ENCODE measurements around the gene GPATCH8.
"Not testable (repeated sequence)": the region's sequence is repeated elsewhere in the genome, so short reads cannot be mapped to it uniquely, and the experiment has no call there.

Gene GPATCH8

GRCh38 chr17:44527102-44527501 lies 23.9 kb upstream of the GPATCH8 start:
- in situ Hi-C loops (cut with MboI; ENCODE audit: low sequenced_read_pairs, unreplicated experiment), result no loop called here
- TF ChIP-seq CTCF (IDR thresholded peaks at IDR 0.05; ENCODE audit: borderline replicate concordance, control extremely low read depth, extremely low read depth, insufficient read depth, missing control alignments), result no peak
- no peak for DNase-seq (ENCODE audit: low spot score)

- no peak for DNase-seq (ENCODE audit: low spot score)
- in situ Hi-C loops (cut with MboI; ENCODE audit: low sequenced_read_pairs, unreplicated experiment), result loop anchor here (25.0 kb wide), 1 partner anchor 311 kb away; the partner anchor contains the start of gene UBTF
Observed at GRCh38 chr17:44523672-44523972, 20.4 kb upstream of the GPATCH8 start.

GRCh38 chr17:44522883-44523671 lies 19.9 kb upstream of the GPATCH8 start:
- peak; percentile 80 for TF ChIP-seq CTCF (IDR thresholded peaks at IDR 0.05; ENCODE audit: borderline replicate concordance, control extremely low read depth, extremely low read depth, insufficient read depth, missing control alignments)
- peak; percentile 80 for DNase-seq (ENCODE audit: low spot score)
- in situ Hi-C loops (cut with MboI; ENCODE audit: low sequenced_read_pairs, unreplicated experiment), result loop anchor here (25.0 kb wide), 1 partner anchor 311 kb away; the partner anchor contains the start of gene UBTF

More at GRCh38 chr17:44523672-44523972, 20.4 kb upstream of the GPATCH8 start:
- TF ChIP-seq CTCF (IDR thresholded peaks at IDR 0.05; ENCODE audit: borderline replicate concordance, control extremely low read depth, extremely low read depth, insufficient read depth, missing control alignments), result no peak

- in situ Hi-C loops (cut with MboI; ENCODE audit: low sequenced_read_pairs, unreplicated experiment), result loop anchor here (25.0 kb wide), 1 partner anchor 306 kb away; the partner anchor contains the start of gene UBTF
- TF ChIP-seq CTCF (IDR thresholded peaks at IDR 0.05; ENCODE audit: borderline replicate concordance, control extremely low read depth, extremely low read depth, insufficient read depth, missing control alignments), result no peak
- DNase-seq (ENCODE audit: low spot score), result no peak
Observed at GRCh38 chr17:44518032-44518431, 14.8 kb upstream of the GPATCH8 start.

GRCh38 chr17:44511241-44512134 lies 8.3 kb upstream of the GPATCH8 start:
- in situ Hi-C loops (cut with MboI; ENCODE audit: low sequenced_read_pairs, unreplicated experiment), result loop anchor here (25.0 kb wide), 1 partner anchor 299 kb away; the partner anchor contains the start of gene UBTF
- DNase-seq (ENCODE audit: low spot score), result not testable (repeated sequence)

GRCh38 chr17:44506939-44507604 lies 3.9 kb upstream of the GPATCH8 start:
- DNase-seq (ENCODE audit: low spot score), result not testable (repeated sequence)
- in situ Hi-C loops (cut with MboI; ENCODE audit: low sequenced_read_pairs, unreplicated experiment), result loop anchor here (10.0 to 25.0 kb wide), 2 partner anchors 102 to 295 kb away; partner anchors contain the start of gene UBTF

GRCh38 chr17:44502598-44503146 lies 534 bp downstream of the GPATCH8 start:
- no peak for DNase-seq (ENCODE audit: low spot score)
- TF ChIP-seq CTCF (IDR thresholded peaks at IDR 0.05; ENCODE audit: borderline replicate concordance, control extremely low read depth, extremely low read depth, insufficient read depth, missing control alignments), result no peak
- in situ Hi-C loops (cut with MboI; ENCODE audit: low sequenced_read_pairs, unreplicated experiment), result loop anchor here (10.0 to 25.0 kb wide), 2 partner anchors 98 to 290 kb away; partner anchors contain the start of gene UBTF
